ENCODE results near the gene SEMA3G.
A peak's percentile ranks its signal among the peaks of the same experiment; 100 is the strongest.

SEMA3G gene

GRCh38 chr3:52438579-52439425, 6.1 kb downstream of the SEMA3G start:
- DNase-seq, result peak; percentile 45

GRCh38 chr3:52438104-52438376, 6.9 kb downstream of the SEMA3G start:
- no peak for DNase-seq

- DNase-seq, result peak; percentile 51
Measured at GRCh38 chr3:52437326-52438103, 7.4 kb downstream of the SEMA3G start.

GRCh38 chr3:52436500-52437149, 8.3 kb downstream of the SEMA3G start:
- DNase-seq, result peak; percentile 52

- DNase-seq, result peak; percentile 51
Measured at GRCh38 chr3:52435246-52436101, 9.4 kb downstream of the SEMA3G start.

GRCh38 chr3:52434491-52435115, 10.3 kb downstream of the SEMA3G start:
- peak; percentile 50 for DNase-seq

GRCh38 chr3:52433996-52434479, 10.9 kb downstream of the SEMA3G start:
- DNase-seq, result peak; percentile 29

GRCh38 chr3:52433328-52433995, 11.4 kb downstream of the SEMA3G start:
- peak; percentile 48 for DNase-seq

- DNase-seq, result peak; percentile 41
Measured at GRCh38 chr3:52432691-52433141, 12.2 kb downstream of the SEMA3G start.

- DNase-seq, result peak; percentile 30
Measured at GRCh38 chr3:52432225-52432624, 12.7 kb downstream of the SEMA3G start.

- DNase-seq, result no peak
Measured at GRCh38 chr3:52431459-52432223, 13.3 kb downstream of the SEMA3G start.

GRCh38 chr3:52430416-52430810, 14.5 kb downstream of the SEMA3G start:
- no peak for DNase-seq

GRCh38 chr3:52429779-52430415, 15.0 kb downstream of the SEMA3G start:
- DNase-seq, result peak; percentile 82

- peak; percentile 41 for DNase-seq
Measured at GRCh38 chr3:52429031-52429430, 15.9 kb downstream of the SEMA3G start.

GRCh38 chr3:52428151-52429005, 16.5 kb downstream of the SEMA3G start:
- DNase-seq, result no peak

- DNase-seq, result no peak
Measured at GRCh38 chr3:52423173-52423572, 21.7 kb downstream of the SEMA3G start.

- no peak for DNase-seq
Measured at GRCh38 chr3:52422669-52423068, 22.2 kb downstream of the SEMA3G start.

GRCh38 chr3:52420388-52420787, 24.5 kb downstream of the SEMA3G start:
- DNase-seq, result no peak

- no peak for DNase-seq
Measured at GRCh38 chr3:52415800-52416199, 29.1 kb downstream of the SEMA3G start.
